Measurements from ENCODE around the gene ZNF70. TPM values are rescaled to one million over a fixed set of nuclear protein-coding genes. Genes with fewer than 3 reads are reported as not detected.

Gene ZNF70
- total and polyA plus RNA-seq, 10 of the 15 experiments (the other 5 are each of a cell fraction or from before 2014, with no cell fraction given) = 0.15 to 2.3 (median 0.85) TPM

DNA sequence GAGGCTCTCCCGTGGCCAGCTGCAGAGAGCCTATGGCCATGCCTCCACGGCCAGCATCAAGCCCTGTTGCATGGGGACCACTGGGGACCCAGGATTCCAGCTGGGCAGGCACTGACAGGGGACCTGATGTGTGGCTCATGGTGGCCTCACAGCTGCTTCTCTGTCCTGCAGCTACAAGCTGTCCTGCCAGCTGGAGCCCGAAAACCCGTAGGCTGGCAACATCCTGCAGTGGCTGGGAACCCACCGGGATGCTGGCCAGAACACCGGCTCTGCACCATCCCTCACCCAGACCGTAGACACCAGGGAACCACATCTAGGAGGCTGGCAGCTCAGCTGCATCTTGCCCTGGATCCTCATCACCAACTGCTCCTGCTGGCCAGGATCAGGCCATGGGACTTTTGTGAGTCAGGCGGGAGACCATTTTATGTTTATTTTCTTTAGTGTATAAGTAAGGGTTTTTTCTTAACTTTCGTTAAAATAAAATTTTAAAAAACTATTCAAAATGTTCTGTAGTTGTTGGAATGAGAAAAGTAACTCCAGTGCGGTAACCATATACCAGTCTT, 52.2 kb downstream of the ZNF70 start (continued):
- TF ChIP-seq, protein P1, sequence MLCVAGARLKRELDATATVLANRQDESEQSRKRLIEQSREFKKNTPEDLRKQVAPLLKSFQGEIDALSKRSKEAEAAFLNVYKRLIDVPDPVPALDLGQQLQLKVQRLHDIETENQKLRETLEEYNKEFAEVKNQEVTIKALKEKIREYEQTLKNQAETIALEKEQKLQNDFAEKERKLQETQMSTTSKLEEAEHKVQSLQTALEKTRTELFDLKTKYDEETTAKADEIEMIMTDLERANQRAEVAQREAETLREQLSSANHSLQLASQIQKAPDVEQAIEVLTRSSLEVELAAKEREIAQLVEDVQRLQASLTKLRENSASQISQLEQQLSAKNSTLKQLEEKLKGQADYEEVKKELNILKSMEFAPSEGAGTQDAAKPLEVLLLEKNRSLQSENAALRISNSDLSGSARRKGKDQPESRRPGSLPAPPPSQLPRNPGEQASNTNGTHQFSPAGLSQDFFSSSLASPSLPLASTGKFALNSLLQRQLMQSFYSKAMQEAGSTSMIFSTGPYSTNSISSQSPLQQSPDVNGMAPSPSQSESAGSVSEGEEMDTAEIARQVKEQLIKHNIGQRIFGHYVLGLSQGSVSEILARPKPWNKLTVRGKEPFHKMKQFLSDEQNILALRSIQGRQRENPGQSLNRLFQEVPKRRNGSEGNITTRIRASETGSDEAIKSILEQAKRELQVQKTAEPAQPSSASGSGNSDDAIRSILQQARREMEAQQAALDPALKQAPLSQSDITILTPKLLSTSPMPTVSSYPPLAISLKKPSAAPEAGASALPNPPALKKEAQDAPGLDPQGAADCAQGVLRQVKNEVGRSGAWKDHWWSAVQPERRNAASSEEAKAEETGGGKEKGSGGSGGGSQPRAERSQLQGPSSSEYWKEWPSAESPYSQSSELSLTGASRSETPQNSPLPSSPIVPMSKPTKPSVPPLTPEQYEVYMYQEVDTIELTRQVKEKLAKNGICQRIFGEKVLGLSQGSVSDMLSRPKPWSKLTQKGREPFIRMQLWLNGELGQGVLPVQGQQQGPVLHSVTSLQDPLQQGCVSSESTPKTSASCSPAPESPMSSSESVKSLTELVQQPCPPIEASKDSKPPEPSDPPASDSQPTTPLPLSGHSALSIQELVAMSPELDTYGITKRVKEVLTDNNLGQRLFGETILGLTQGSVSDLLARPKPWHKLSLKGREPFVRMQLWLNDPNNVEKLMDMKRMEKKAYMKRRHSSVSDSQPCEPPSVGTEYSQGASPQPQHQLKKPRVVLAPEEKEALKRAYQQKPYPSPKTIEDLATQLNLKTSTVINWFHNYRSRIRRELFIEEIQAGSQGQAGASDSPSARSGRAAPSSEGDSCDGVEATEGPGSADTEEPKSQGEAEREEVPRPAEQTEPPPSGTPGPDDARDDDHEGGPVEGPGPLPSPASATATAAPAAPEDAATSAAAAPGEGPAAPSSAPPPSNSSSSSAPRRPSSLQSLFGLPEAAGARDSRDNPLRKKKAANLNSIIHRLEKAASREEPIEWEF (IDR thresholded peaks at IDR 0.05; ENCODE audit: insufficient replicate concordance, low read depth, low read length) = no peak
- TF ChIP-seq, protein P2, sequence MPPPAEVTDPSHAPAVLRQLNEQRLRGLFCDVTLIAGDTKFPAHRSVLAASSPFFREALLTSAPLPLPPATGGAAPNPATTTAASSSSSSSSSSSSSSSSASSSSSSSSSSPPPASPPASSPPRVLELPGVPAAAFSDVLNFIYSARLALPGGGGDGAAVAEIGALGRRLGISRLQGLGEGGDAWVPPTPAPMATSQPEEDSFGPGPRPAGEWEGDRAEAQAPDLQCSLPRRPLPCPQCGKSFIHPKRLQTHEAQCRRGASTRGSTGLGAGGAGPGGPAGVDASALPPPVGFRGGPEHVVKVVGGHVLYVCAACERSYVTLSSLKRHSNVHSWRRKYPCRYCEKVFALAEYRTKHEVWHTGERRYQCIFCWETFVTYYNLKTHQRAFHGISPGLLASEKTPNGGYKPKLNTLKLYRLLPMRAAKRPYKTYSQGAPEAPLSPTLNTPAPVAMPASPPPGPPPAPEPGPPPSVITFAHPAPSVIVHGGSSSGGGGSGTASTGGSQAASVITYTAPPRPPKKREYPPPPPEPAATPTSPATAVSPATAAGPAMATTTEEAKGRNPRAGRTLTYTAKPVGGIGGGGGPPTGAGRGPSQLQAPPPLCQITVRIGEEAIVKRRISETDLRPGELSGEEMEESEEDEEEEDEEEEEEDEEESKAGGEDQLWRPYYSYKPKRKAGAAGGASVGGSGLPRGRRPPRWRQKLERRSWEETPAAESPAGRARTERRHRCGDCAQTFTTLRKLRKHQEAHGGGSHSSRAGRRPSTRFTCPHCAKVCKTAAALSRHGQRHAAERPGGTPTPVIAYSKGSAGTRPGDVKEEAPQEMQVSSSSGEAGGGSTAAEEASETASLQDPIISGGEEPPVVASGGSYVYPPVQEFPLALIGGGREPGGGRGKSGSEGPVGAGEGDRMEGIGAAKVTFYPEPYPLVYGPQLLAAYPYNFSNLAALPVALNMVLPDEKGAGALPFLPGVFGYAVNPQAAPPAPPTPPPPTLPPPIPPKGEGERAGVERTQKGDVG (CRISPR knock-in tag; IDR thresholded peaks at IDR 0.05) = no peak
- TF ChIP-seq, protein P3, sequence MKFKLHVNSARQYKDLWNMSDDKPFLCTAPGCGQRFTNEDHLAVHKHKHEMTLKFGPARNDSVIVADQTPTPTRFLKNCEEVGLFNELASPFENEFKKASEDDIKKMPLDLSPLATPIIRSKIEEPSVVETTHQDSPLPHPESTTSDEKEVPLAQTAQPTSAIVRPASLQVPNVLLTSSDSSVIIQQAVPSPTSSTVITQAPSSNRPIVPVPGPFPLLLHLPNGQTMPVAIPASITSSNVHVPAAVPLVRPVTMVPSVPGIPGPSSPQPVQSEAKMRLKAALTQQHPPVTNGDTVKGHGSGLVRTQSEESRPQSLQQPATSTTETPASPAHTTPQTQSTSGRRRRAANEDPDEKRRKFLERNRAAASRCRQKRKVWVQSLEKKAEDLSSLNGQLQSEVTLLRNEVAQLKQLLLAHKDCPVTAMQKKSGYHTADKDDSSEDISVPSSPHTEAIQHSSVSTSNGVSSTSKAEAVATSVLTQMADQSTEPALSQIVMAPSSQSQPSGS (IDR thresholded peaks at IDR 0.05; ENCODE audit: low read length) = no peak
